Measurements from ENCODE around the gene CTNND2.

The CTNND2 gene

GRCh38 chr5:11925701-11926100 lies 21.5 kb upstream of the CTNND2 start:
- ChIA-PET POLR2A (no interaction called here), CTCF (no interaction called here)
- TF ChIP-seq CTCF (IDR thresholded peaks at IDR 0.05; ENCODE audit: insufficient read depth, low read length, missing control alignments): no peak
- no peak for DNase-seq (ENCODE audit: low read depth, low spot score)
- H3K4me3 ChIP-seq (ENCODE audit: low read depth, low read length): no peak overlapping the region

- no peak for DNase-seq (ENCODE audit: low read depth, low spot score)
- ChIA-PET POLR2A (no interaction called here), CTCF (no interaction called here)
- no peak for TF ChIP-seq CTCF (IDR thresholded peaks at IDR 0.05; ENCODE audit: insufficient read depth, low read length, missing control alignments)
- no peak overlapping the region for H3K4me3 ChIP-seq (ENCODE audit: low read depth, low read length)
Measured at GRCh38 chr5:11922394-11922793, 18.1 kb upstream of the CTNND2 start.

- TF ChIP-seq CTCF (IDR thresholded peaks at IDR 0.05; ENCODE audit: insufficient read depth, low read length, missing control alignments): no peak
- ChIA-PET CTCF (no interaction called here), POLR2A (no interaction called here)
- DNase-seq (ENCODE audit: low read depth, low spot score): no peak
- H3K4me3 ChIP-seq (ENCODE audit: low read depth, low read length): no peak overlapping the region
Measured at GRCh38 chr5:11918463-11919045, 14.3 kb upstream of the CTNND2 start.

- POLR2A ChIA-PET: no interaction called here
- CTCF ChIA-PET: no interaction called here
Measured at GRCh38 chr5:11909471-11909870, 5.2 kb upstream of the CTNND2 start.

GRCh38 chr5:11906497-11906896 lies 2.3 kb upstream of the CTNND2 start:
- CTCF ChIA-PET: no interaction called here
- no peak for DNase-seq (ENCODE audit: low read depth, low spot score)
- TF ChIP-seq CTCF (IDR thresholded peaks at IDR 0.05; ENCODE audit: insufficient read depth, low read length, missing control alignments): no peak
- H3K4me3 ChIP-seq (ENCODE audit: low read depth, low read length): no peak overlapping the region
- POLR2A ChIA-PET: no interaction called here

More at GRCh38 chr5:11909471-11909870, 5.2 kb upstream of the CTNND2 start:
- no peak overlapping the region for H3K4me3 ChIP-seq (ENCODE audit: low read depth, low read length)
- no peak for TF ChIP-seq CTCF (IDR thresholded peaks at IDR 0.05; ENCODE audit: insufficient read depth, low read length, missing control alignments)
- no peak for DNase-seq (ENCODE audit: low read depth, low spot score)

GRCh38 chr5:11905206-11905605 lies 960 bp upstream of the CTNND2 start:
- no peak overlapping the region for H3K4me3 ChIP-seq (ENCODE audit: low read depth, low read length)
- CTCF ChIA-PET: no interaction called here
- DNase-seq (ENCODE audit: low read depth, low spot score): no peak
- POLR2A ChIA-PET: no interaction called here
- no peak for TF ChIP-seq CTCF (IDR thresholded peaks at IDR 0.05; ENCODE audit: insufficient read depth, low read length, missing control alignments)
